Stomach (tissue), 4 donors: ENCODE data around the gene VSTM2L.

ENCODE experiments used
- CTCF ChIP-seq, 7 experiments: fragments of 450-650 bp in 4 of 7; fragments of 200-600 bp in 3 of 7; sonication (generic) in 3 of 7; IDR thresholded peaks; one replicate each; pipeline ENCODE4 v1.5.1; 2016 to 2019; ENCODE audit warnings: antibody characterized with exemption in 7 of 7, control low read depth in 2 of 7, mild to moderate bottlenecking in 1 of 7
- EP300 ChIP-seq: sonication (generic); formaldehyde crosslinking; IDR thresholded peaks from one replicate; pipeline ENCODE4 v1.6.1; 2017; ENCODE audit warnings: antibody characterized with exemption
- POLR2A ChIP-seq, 4 donors: fragments of 450-650 bp; IDR thresholded peaks; one replicate each; pipeline ENCODE4 v1.6.1; 2016; ENCODE audit warnings: antibody characterized with exemption in 4 of 4, control low read depth in 2 of 4, mild to moderate bottlenecking in 1 of 4, moderate library complexity in 1 of 4
- POLR2AphosphoS5 ChIP-seq, 3 donors: sonication (generic); formaldehyde crosslinking; IDR thresholded peaks; one replicate each; pipeline ENCODE4 v1.6.1; 2016; ENCODE audit warnings: antibody characterized with exemption in 3 of 3

- TF ChIP-seq CTCF (IDR thresholded peaks at IDR 0.05): no peak
- TF ChIP-seq POLR2A (IDR thresholded peaks at IDR 0.05): no peak
- TF ChIP-seq EP300: no peak
- TF ChIP-seq POLR2AphosphoS5 (IDR thresholded peaks at IDR 0.05): no peak
These were observed 33.1 kb downstream of the VSTM2L start for GRCh38 chr20:37936041-37936440.
